Measurements from ENCODE around the gene ZFAND3. TPM values are rescaled to one million over a fixed set of nuclear protein-coding genes. Genes with fewer than 3 reads are reported as not detected.

The ZFAND3 gene
- total and polyA plus RNA-seq, 2 donors (not counting 1 experiment from before 2014, with no cell fraction given): 13.5 to 58.3 TPM

- no peak overlapping the region for H3K4me3 Mint-ChIP-seq
- Histone ChIP-seq H3K4me2 (replicated peaks; ENCODE audit: low read depth, low read length, poor library complexity, severe bottlenecking) (no peak overlapping the region), H3K27me3 (replicated peaks in 1 of 4; ENCODE audit: control extremely low read depth in 1 of 4, control insufficient read depth in 3 of 4, insufficient read depth in 4 of 4, low read length in 3 of 4) (no peaks in the 10 kb centered on the region), H3K9ac (ENCODE audit: low read length) (no peak overlapping the region), H2AFZ (ENCODE audit: insufficient read depth, low read depth, low read length, poor library complexity, severe bottlenecking) (no peak overlapping the region), H3K9me3 (ENCODE audit: control extremely low read depth in 1 of 3, control insufficient read depth in 2 of 3, insufficient read depth in 1 of 3, low read length in 2 of 3) (no peaks in the 10 kb centered on the region), H4K20me1 (ENCODE audit: control insufficient read depth, insufficient read depth, low read length, poor library complexity, severe bottlenecking) (no peaks in the 10 kb centered on the region), H3K79me2 (ENCODE audit: control insufficient read depth, insufficient read depth, low read length) (no peaks in the 10 kb centered on the region), H3K4me3 (ENCODE audit: control extremely low read depth in 1 of 5, extremely low read depth in 1 of 5, insufficient read depth in 1 of 5, low read depth in 2 of 5, low read length in 4 of 5) (no peak overlapping the region), H3K4me1 (ENCODE audit: control insufficient read depth in 2 of 2, insufficient read depth in 2 of 2, low read length in 2 of 2) (no peaks in the 10 kb centered on the region), H3K27ac (ENCODE audit: low read length in 2 of 2) (no peak overlapping the region), H3K36me3 (replicated peaks in 1 of 2; ENCODE audit: control extremely low read depth in 1 of 2, control insufficient read depth in 1 of 2, extremely low read depth in 1 of 2, insufficient read depth in 2 of 2, low read length in 1 of 2) (peaks cover 0 to 13% of the 10 kb centered on the region in 2 experiments)
- ATAC-seq (ENCODE audit: low read depth): no peak
- H3K9me3 Mint-ChIP-seq (ENCODE audit: insufficient read depth): no peaks in the 10 kb centered on the region
- intact Hi-C loops (cut with micrococcal nuclease): no loop called here
- DNase-seq: no peak
- H3K27ac Mint-ChIP-seq: no peak overlapping the region
- 100% methylated on average over 2 of the region's 2 CpGs for WGBS (ENCODE audit: insufficient coverage)
- CTCF ChIA-PET: no interaction called here
- no peaks in the 10 kb centered on the region for H3K27me3 Mint-ChIP-seq
- POLR2A ChIA-PET: no interaction called here
- no peaks in the 10 kb centered on the region for H3K4me1 Mint-ChIP-seq
- TF ChIP-seq, protein P1, sequence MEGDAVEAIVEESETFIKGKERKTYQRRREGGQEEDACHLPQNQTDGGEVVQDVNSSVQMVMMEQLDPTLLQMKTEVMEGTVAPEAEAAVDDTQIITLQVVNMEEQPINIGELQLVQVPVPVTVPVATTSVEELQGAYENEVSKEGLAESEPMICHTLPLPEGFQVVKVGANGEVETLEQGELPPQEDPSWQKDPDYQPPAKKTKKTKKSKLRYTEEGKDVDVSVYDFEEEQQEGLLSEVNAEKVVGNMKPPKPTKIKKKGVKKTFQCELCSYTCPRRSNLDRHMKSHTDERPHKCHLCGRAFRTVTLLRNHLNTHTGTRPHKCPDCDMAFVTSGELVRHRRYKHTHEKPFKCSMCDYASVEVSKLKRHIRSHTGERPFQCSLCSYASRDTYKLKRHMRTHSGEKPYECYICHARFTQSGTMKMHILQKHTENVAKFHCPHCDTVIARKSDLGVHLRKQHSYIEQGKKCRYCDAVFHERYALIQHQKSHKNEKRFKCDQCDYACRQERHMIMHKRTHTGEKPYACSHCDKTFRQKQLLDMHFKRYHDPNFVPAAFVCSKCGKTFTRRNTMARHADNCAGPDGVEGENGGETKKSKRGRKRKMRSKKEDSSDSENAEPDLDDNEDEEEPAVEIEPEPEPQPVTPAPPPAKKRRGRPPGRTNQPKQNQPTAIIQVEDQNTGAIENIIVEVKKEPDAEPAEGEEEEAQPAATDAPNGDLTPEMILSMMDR (IDR thresholded peaks at IDR 0.05): no peak
- no peak for TF ChIP-seq EZH2 (IDR thresholded peaks at IDR 0.05; ENCODE audit: borderline replicate concordance, insufficient read depth, low read depth, low read length, poor library complexity, severe bottlenecking)
Observed at GRCh38 chr6:38194282-38194572, 374.7 kb downstream of the ZFAND3 start.

DNA sequence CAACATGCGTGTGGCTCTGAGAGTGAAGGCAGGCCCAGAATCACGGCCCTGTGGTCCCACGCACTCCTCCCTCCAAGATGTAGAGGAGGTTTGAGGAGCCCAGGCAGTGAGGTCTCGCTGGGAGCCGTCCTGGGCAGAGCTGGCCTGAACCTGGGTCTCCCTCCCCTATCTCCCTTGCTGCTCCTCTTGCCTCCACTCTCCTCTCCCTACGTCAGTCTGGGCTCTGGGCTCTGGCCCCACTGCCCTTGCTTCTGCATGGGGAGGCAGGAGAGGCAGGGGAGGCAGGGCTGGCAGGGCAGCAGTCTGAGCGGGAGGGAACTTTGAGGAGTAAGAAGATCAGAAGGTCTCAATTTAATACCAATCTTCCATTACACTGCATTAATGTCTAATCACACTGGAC lies 375.1 kb downstream of the ZFAND3 start:
- H3K4me3 Mint-ChIP-seq: no peak overlapping the region
- no peaks in the 10 kb centered on the region for H3K4me1 Mint-ChIP-seq
- no peak overlapping the region for H3K4me3 ChIP-seq (ENCODE audit: control extremely low read depth in 1 of 5, extremely low read depth in 1 of 5, insufficient read depth in 1 of 5, low read depth in 2 of 5, low read length in 4 of 5)
- no peak for ATAC-seq (ENCODE audit: low read depth)
- H3K27me3 ChIP-seq (replicated peaks in 1 of 4; ENCODE audit: control extremely low read depth in 1 of 4, control insufficient read depth in 3 of 4, insufficient read depth in 4 of 4, low read length in 3 of 4): no peaks in the 10 kb centered on the region
- TF ChIP-seq, protein P1 (IDR thresholded peaks at IDR 0.05): no peak
- no peak overlapping the region for H3K9ac ChIP-seq (ENCODE audit: low read length)
- ChIA-PET POLR2A (no interaction called here), CTCF (no interaction called here)
- WGBS (ENCODE audit: insufficient coverage): 100% methylated on average over 2 of the region's 7 CpGs
- no peak overlapping the region for H3K27ac ChIP-seq (ENCODE audit: low read length in 2 of 2)
- intact Hi-C loops (cut with micrococcal nuclease): no loop called here
- H2AFZ ChIP-seq (ENCODE audit: insufficient read depth, low read depth, low read length, poor library complexity, severe bottlenecking): no peak overlapping the region
- no peaks in the 10 kb centered on the region for H3K9me3 Mint-ChIP-seq (ENCODE audit: insufficient read depth)
- H3K4me1 ChIP-seq (ENCODE audit: control insufficient read depth in 2 of 2, insufficient read depth in 2 of 2, low read length in 2 of 2): no peaks in the 10 kb centered on the region
- H4K20me1 ChIP-seq (ENCODE audit: control insufficient read depth, insufficient read depth, low read length, poor library complexity, severe bottlenecking): no peaks in the 10 kb centered on the region
- no peaks in the 10 kb centered on the region for H3K79me2 ChIP-seq (ENCODE audit: control insufficient read depth, insufficient read depth, low read length)
- DNase-seq: no peak
- peaks cover 0 to 13% of the 10 kb centered on the region in 2 experiments for H3K36me3 ChIP-seq (replicated peaks in 1 of 2; ENCODE audit: control extremely low read depth in 1 of 2, control insufficient read depth in 1 of 2, extremely low read depth in 1 of 2, insufficient read depth in 2 of 2, low read length in 1 of 2)
- H3K4me2 ChIP-seq (replicated peaks; ENCODE audit: low read depth, low read length, poor library complexity, severe bottlenecking): no peak overlapping the region
- H3K9me3 ChIP-seq (ENCODE audit: control extremely low read depth in 1 of 3, control insufficient read depth in 2 of 3, insufficient read depth in 1 of 3, low read length in 2 of 3): no peaks in the 10 kb centered on the region
- H3K27me3 Mint-ChIP-seq: no peaks in the 10 kb centered on the region
- no peak overlapping the region for H3K27ac Mint-ChIP-seq
